ENCODE results near the gene BRIX1. TPM values are rescaled to one million over a fixed set of nuclear protein-coding genes. Genes with fewer than 3 reads are reported as not detected.
"Not testable (repeated sequence)": the region's sequence is repeated elsewhere in the genome, so short reads cannot be mapped to it uniquely, and the experiment has no call there.

Gene BRIX1
- total RNA-seq, 1 donor from 2014 or later: 22.0 TPM

GRCh38 chr5:34970552-34970951 lies 55.0 kb downstream of the BRIX1 start:
- no peak for ATAC-seq

DNA sequence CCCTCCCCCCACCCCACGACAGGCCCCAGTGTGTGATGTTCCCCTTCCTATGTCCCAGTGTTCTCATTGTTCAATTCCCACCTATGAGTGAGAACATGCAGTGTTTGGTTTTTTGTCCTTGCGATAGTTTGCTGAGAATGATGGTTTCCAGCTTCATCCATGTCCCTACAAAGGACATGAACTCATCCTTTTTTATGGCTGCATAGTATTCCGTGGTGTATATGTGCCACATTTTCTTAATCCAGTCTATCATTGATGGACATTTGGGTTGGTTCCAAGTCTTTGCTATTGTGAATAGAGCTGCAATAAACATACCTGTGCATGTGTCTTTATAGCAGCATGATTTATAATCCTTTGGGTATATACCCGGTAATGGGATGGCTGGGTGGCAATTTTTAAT lies 56.1 kb downstream of the BRIX1 start:
- ATAC-seq: not testable (repeated sequence)

Other genes with a start within 250 kb of the BRIX1 start
- gene TTC23L, start 76.5 kb upstream of the BRIX1 start, total RNA-seq: not detected
- gene RAD1, start 207 bp upstream of the BRIX1 start, total RNA-seq: 11.2 TPM
- gene DNAJC21, start 13.8 kb downstream of the BRIX1 start, total RNA-seq: 31.9 TPM
- gene AGXT2, start 132.2 kb downstream of the BRIX1 start, total RNA-seq: not detected

All from esophagus mucosa (tissue), 1 donor.